GM19452 (cell line): ENCODE results near the gene GSTM1.
"Not testable (repeated sequence)": the region's sequence is repeated elsewhere in the genome, so short reads cannot be mapped to it uniquely, and the experiment has no call there.

Source experiments
- ATAC-seq: cut with Tn5 transposase; IDR thresholded peaks from one replicate; pipeline ENCODE4 v1.9.1; 2021; ENCODE audit not compliant: unreplicated experiment

GSTM1 gene

GRCh38 chr1:109697066-109697465, 9.4 kb downstream of the GSTM1 start:
- no peak for ATAC-seq

GRCh38 chr1:109697861-109698260, 10.2 kb downstream of the GSTM1 start:
- ATAC-seq: not testable (repeated sequence)

GRCh38 chr1:109702940-109703339, 15.3 kb downstream of the GSTM1 start:
- ATAC-seq: not testable (repeated sequence)

GRCh38 chr1:109704173-109704572, 16.6 kb downstream of the GSTM1 start:
- no peak for ATAC-seq

- ATAC-seq: no peak
These were observed 17.8 kb downstream of the GSTM1 start for GRCh38 chr1:109705411-109705810.

- ATAC-seq: not testable (repeated sequence)
These were observed 21.3 kb downstream of the GSTM1 start for GRCh38 chr1:109708949-109709348.

GRCh38 chr1:109709822-109710221, 22.2 kb downstream of the GSTM1 start:
- ATAC-seq: not testable (repeated sequence)

- ATAC-seq: not testable (repeated sequence)
These were observed 24.1 kb downstream of the GSTM1 start, which contains the start of gene GSTM5 for GRCh38 chr1:109711593-109712320. Gene GSTM5, plus strand, starts transcription at chr1:109712251. Its CDS starts 62 bp downstream, at chr1:109712313.

- no peak for ATAC-seq
These were observed 24.8 kb downstream of the GSTM1 start for GRCh38 chr1:109712321-109712864.

- no peak for ATAC-seq
These were observed 26.0 kb downstream of the GSTM1 start for GRCh38 chr1:109713636-109714035.

- no peak for ATAC-seq
These were observed 27.2 kb downstream of the GSTM1 start for GRCh38 chr1:109714661-109715372.

GRCh38 chr1:109716121-109716520, 28.5 kb downstream of the GSTM1 start:
- ATAC-seq: no peak

GRCh38 chr1:109716570-109717090, 29.0 kb downstream of the GSTM1 start:
- ATAC-seq: no peak

- ATAC-seq: no peak
These were observed 30.1 kb downstream of the GSTM1 start for GRCh38 chr1:109717729-109718128.

GRCh38 chr1:109718495-109718894, 30.9 kb downstream of the GSTM1 start:
- no peak for ATAC-seq

- ATAC-seq: peak; percentile 67
These were observed 31.8 kb downstream of the GSTM1 start for GRCh38 chr1:109719337-109719837.

GRCh38 chr1:109721042-109721441, 33.4 kb downstream of the GSTM1 start:
- no peak for ATAC-seq

GRCh38 chr1:109721971-109722370, 34.4 kb downstream of the GSTM1 start:
- no peak for ATAC-seq

- no peak for ATAC-seq
These were observed 35.5 kb downstream of the GSTM1 start for GRCh38 chr1:109722908-109723691.

- ATAC-seq: no peak
These were observed 37.3 kb downstream of the GSTM1 start for GRCh38 chr1:109724933-109725332.

- no peak for ATAC-seq
These were observed 37.9 kb downstream of the GSTM1 start for GRCh38 chr1:109725510-109725909.
